ENCODE data around the gene SPATC1L. TPM values are rescaled to one million over a fixed set of nuclear protein-coding genes. Genes with fewer than 3 reads are reported as not detected.

Gene SPATC1L
- total RNA-seq, 1 experiment from 2014 or later = 17.2 TPM

DNA sequence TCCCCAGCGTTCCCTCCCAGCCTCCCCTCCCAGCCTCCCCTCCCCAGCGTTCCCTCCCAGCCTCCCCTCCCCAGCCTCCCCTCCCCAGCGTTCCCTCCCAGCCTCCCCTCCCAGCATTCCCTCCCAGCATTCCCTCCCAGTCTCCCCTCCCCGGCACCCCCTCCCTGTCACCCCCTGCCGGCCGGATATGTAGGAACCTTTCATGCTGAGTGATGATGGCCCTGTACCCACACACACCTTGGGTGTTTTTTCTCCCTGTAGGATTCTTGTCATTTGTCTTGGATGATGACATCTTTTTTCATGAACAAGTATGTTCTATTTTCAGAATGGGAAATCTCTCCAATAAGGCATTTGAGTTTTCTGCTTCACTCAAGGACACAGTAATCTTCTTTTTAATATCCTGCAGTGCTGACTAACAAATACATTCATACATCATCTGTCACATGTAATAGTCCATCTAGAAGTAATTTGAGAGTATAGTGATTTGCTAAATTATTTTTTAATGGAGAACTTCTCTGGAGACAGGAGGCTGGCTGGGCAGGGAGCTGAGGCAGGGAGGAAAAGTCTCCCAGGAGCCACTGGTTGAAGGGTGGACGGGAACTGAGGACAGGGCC lies 48.4 kb downstream of the SPATC1L start:
- DNase-seq (ENCODE audit: low read depth) = no peak

DNA sequence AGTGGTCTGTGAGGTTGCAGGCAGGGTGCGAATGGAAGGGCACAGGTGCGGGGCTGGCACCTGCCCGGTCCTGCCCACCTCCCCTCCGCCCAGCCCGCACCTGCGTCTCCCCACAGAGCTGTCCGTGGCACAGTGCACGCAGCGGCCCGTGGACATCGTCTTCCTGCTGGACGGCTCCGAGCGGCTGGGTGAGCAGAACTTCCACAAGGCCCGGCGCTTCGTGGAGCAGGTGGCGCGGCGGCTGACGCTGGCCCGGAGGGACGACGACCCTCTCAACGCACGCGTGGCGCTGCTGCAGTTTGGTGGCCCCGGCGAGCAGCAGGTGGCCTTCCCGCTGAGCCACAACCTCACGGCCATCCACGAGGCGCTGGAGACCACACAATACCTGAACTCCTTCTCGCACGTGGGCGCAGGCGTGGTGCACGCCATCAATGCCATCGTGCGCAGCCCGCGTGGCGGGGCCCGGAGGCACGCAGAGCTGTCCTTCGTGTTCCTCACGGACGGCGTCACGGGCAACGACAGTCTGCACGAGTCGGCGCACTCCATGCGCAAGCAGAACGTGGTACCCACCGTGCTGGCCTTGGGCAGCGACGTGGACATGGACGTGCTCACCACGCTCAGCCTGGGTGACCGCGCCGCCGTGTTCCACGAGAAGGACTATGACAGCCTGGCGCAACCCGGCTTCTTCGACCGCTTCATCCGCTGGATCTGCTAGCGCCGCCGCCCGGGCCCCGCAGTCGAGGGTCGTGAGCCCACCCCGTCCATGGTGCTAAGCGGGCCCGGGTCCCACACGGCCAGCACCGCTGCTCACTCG lies 52.2 kb downstream of the SPATC1L start:
- no peak for DNase-seq (ENCODE audit: low read depth)

DNA sequence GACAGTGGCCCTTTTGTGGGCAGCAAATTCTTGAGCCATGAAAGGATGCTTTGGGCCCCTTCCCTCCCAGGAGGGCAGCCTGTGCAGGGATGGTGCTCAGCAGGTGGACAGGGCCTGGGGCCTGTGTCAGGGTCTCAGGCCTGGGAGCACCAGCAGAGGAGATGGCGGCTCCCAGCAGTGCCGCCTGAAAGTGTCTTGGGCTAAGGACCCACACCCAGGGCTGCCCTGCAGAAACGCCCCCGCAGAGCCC lies 52.7 kb downstream of the SPATC1L start:
- no peak for DNase-seq (ENCODE audit: low read depth)

DNA sequence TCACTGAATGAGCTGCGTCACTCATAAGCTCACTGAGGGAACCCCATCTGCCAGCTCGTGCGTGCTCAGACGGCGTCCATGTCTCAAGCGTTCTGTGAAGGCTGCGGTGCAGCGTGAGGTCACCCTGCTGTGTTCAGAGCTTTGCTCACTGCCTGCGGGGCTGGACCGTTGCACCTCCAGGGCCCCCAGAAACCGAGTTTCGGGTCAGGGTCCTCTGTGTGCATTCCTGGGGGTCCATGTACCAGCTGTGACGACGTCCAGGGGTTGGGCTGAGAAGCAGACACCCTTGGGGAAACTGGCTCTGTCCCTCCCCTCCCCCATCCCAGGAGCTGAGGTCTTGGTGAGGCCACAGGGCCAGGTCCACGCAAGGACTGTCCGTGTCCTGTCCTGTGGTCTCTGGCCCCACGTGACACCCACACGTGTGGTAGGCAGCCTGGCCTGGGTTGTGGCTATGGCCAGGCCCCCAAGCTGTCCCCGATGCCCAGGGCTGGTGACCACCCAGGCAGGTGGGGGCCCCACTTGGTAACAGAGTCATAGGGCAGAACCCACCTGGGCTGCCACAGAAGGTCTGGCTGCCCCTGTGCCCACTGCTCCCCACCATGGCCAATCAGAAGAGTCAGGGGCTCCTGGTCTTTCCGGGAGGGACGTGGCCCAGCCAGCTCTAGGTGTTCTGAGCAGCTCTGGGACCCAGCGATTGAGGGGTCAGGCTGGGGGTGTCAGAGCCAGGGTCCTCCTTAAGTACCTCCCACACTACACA lies 53.2 kb downstream of the SPATC1L start:
- no peak for DNase-seq (ENCODE audit: low read depth)

DNA sequence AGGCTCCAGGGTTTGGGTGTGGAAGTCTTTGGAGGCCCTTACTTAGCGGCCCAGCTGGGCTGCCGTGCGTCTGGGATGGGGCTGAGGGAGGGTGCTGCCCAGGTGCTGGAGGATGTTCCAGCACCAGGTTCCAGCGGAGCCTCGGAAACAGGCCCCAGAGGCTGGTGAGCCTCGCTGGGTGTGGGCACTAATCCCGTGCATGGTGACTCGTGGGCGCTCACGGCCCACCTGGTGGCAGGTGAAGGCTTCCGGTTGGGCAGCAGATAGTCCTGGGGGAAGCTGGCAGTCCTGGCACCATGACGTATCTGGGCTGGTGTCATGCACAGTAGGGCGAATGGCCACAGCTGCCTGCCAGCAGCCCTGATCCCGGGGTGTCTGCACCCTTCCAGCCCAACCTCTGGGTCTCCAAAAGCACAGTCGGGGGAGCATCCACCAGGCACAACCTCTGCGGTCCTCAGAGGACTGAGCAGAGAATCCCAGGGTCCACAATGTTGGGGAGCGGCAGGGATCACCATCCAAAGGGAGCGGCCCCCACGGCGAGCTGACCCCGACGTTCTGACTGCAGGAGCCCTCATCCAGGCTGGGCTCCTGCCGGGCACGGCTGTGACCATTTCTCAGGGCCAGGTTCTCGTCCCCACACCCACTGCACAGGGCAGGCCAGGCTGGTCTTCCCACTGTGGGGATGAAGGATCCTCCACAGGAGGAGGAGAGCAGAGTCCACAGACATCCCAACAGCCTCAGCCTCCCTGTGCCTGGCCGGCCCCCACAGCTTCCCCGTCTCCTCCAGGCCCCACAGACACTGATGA lies 54.2 kb downstream of the SPATC1L start:
- no peak for DNase-seq (ENCODE audit: low read depth)

DNA sequence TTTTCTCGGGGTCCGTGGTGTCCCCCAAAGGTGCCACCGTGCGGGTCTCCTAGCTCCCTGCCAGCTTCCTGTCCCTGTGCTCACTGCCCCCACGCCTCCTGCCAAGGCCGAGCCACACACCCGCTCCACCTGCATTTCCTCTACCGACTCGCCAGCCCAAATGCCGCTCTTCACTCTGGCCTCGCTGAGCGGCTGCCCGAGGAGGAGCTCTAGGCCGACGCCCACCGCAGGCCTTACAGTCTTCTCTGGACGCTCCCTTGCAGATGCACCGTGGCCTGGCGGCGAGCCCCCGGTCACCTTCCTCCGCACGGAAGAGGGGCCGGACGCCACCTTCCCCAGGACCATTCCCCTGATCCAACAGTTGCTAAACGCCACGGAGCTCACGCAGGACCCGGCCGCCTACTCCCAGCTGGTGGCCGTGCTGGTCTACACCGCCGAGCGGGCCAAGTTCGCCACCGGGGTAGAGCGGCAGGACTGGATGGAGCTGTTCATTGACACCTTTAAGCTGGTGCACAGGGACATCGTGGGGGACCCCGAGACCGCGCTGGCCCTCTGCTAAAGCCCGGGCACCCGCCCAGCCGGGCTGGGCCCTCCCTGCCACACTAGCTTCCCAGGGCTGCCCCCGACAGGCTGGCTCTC lies 55.2 kb downstream of the SPATC1L start:
- DNase-seq (ENCODE audit: low read depth) = no peak

DNA sequence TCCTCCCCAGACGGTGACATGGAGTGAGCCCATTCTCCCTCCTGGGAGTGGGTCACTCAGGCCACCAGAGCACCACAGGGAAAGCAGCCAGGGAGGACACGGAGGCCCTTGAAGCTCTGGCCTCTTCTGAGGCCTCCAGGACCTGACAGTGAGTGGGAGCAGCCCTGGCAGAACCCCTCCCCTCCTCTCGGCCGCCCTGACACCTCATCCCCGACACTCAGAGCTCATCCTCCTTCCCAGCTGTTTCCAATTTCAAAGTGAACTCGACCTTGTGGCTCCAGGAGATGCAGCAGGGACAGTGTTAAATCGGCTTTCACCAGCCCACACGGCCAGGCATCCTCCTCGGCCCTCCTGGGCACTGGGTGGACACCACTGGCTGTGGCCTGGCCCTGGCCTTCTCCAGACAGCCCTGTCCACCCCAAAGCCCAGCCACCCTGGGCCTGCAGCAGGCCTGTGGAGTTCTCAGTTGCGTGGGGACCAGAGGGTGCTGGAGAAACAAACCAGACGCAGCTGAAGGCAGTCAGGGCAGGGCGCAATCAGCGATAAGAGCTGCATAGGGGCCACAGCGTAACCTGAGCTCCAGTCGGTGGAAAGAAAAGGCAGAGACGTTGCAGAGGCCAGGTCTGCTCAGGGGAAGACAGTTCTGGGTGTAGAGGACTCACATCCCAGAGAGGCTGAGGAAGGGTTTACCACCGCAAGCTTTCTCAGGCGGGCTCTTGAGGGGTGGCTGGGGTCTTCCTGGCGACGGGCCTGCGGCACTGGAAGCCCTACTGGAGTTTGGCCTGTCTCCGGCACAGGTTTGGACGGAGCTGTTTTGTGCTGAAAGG lies 55.9 kb downstream of the SPATC1L start:
- DNase-seq (ENCODE audit: low read depth) = peak; percentile 68

DNA sequence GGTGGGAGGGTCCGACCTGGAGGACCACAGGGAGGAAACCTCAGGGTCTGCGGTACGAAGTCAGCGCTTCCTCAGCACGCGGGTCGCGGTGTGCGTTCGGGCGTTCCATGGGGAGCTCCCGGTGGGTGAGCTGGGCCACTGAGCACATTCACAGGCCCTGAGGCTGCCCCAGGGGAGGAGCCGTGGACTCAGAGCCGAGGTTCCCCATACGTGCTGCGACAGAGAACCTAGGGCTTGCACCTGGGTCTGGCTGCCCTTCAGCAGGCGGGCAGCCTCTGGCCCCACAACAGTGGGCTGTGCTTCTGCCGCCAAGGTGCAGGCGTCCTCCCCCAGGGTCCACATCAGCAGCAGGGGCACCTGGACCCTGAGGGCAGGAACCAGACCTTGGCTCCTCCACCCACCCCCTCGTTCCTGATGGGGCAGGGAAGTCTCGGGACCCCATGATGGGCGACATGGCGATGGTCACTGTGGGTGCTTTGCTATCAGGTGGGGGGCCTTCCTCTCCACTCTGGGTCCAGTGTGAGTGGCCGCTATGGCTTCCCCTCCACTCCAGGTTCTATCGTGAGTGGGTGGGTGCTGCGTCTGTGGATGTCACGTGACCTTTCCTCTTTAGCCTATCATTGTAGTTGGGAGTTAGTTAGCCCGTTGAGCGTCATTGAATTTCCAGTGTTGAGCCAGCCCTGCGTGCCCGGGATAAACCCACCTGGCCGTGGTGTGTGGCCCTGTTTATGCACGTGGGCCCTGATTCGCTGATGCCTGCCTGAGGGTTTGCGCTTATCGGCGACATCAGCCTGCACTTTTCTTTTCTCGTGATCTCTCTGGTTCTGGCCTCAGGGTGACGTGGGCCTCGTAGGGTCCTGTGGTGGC lies 56.8 kb downstream of the SPATC1L start:
- no peak for DNase-seq (ENCODE audit: low read depth)

DNA sequence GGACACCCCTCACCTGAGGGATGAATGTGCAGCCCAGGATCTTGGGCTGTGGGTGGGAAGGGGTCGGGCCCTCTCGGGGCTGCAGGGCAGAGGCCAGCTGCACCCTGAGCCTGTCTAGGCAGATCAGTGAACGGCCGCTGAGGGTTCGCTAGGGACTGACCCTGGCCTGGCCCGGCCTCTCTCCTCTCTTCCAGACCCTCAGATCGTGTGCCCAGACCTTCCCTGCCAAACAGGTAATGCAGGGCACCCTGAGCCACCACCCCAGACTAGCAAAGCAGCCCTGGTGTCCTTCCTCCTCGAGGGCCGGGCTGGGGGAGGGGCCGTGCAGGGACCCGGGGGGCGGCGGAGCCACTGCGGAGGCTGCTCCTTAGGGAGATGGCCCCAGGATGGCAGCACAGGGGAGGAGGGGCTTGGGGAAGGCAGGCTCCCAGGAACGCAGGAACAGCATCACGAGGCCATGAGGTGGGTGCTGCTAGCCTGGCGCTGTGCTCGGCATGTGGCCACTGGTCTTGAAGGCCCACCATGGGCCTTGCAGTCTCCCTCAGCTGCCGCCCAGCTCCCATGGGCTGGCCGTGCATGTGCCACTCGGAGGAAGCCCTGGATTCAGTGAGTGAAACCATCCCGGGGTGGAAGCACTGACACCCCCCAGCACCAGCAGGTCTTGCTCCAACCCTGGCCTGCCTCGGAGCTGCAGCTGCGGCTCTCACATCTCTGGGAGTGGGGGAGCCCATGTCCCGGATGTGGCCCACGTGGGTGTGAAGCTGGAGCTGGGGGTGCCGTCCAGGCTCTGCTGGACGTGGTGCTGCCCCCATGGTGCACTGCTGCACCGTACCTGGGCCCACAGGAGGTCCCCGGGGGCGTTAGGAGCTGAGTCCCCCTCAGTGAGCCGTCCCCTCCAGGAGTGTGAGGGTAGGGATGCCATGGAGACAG lies 57.7 kb downstream of the SPATC1L start:
- no peak for DNase-seq (ENCODE audit: low read depth)

DNA sequence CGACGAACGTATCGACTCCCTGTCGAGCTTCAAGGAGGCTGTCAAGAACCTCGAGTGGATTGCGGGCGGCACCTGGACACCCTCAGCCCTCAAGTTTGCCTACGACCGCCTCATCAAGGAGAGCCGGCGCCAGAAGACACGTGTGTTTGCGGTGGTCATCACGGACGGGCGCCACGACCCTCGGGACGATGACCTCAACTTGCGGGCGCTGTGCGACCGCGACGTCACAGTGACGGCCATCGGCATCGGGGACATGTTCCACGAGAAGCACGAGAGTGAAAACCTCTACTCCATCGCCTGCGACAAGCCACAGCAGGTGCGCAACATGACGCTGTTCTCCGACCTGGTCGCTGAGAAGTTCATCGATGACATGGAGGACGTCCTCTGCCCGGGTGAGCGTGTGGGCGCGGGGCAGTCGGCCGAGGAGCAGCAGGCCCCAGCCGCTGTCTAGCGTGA lies 58.4 kb downstream of the SPATC1L start:
- no peak for DNase-seq (ENCODE audit: low read depth)

DNA sequence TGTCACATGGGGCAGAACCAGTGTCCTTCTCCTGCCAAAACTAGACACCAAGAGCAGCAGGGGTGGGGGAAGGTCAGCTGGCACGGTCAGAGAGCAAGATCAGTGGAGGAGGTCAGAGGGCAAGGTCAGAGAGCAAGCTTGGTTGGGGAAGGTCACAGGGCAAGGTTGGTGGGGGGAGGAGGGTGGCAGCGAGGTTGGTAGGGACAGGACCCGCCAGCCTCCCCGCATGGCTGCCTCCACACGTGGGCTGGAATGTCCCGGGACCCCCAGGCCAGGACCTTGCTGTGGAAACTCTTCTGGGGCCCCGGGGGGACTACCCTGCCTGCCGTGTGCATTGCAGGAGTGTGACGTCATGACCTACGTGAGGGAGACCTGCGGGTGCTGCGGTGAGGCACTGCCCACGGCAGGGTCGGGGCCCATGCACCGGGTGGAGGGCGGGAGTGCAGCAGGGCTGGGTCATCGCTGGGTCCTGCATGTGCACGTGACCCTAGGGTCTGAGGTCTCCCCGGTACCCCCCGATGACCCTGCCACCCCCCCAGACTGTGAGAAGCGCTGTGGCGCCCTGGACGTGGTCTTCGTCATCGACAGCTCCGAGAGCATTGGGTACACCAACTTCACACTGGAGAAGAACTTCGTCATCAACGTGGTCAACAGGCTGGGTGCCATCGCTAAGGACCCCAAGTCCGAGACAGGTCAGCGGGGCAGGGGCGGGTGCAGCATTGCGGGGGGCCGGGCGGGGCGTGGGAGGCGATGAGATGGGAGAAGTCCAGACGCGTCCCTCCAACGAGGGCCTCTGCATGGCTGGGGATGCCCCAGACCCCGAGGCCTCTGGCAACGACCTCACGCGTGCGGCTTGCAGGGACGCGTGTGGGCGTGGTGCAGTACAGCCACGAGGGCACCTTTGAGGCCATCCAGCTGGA lies 59.1 kb downstream of the SPATC1L start:
- no peak for DNase-seq (ENCODE audit: low read depth)

DNA sequence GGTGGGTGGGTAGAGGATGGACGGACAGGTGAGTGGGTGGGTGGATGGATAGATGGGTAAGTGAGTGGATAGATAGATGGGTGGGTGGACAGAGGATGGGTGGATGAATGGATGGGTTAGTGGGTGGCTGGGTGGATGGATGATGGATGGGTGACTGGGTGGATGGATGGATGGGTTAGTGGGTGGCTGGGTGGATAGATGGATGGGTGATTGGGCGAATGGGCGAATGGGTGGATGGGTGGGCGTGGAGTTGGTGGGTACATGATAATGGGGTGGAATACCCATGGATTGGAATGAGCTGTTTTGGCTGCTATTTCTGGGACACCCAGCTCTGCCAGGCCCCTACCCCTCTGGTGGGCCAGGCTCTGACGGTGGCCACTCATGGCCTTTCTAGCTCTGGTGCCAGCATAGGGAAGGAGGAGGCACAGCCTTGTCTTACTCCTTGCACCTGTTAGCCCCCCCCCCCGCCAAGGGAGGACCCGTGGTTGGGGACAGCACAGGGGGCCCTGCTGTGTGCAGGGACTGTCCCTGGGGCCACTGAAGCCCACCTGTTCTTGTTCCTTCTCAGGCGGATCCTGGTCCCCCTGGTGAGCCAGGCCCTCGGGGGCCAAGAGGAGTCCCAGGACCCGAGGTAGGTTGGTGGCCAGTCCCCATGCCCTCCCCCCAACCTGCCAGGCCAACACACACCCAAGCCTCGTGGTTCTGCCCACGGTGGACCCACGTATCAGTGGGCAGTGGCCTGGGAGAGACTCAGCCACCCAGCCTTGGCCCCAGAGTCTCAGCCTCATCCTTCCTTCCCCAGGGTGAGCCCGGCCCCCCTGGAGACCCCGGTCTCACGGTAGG lies 60.0 kb downstream of the SPATC1L start:
- DNase-seq (ENCODE audit: low read depth) = no peak

DNA sequence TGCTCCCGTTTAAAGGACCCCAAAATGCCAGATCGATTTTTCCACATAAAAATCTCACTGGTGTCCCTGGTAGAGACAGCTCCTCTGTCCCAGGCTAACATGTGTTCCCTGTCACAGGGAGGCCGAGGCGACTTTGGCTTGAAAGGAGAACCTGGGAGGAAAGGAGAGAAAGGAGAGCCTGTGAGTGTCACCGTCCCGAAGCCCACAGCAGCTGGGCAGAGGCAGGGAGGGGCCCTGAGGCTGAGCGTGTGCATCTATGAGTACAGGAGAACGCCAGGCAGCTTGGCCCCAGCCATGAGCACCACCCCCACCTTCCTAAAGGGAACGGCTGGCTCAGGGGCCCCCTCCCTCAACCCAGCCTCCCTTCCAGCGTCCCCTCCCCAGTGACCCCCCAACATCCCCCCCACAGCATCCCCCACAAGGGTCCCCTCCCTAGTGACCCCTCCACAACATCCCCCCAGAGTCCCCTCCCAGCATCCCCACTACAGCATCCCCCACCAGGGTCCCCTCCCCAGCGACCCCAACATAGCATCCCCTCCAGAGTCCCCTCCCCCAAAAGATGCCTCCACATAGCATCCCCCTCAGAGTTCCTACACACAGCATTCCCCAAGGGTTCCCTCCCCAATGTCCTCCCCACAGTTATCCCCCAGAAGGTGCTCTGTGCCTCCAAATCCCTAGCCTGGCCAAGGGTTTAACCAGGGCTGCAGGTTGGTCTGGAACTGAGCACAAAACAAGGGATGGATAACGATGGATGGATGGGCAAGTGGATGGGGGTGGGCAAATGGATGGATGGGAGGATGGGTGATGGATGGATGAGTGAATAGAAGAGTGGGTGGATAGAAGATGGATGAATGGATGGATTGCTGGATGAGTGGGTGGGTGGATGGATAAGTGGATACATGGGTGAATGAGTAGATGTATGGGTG lies 61.2 kb downstream of the SPATC1L start:
- DNase-seq (ENCODE audit: low read depth) = no peak

DNA sequence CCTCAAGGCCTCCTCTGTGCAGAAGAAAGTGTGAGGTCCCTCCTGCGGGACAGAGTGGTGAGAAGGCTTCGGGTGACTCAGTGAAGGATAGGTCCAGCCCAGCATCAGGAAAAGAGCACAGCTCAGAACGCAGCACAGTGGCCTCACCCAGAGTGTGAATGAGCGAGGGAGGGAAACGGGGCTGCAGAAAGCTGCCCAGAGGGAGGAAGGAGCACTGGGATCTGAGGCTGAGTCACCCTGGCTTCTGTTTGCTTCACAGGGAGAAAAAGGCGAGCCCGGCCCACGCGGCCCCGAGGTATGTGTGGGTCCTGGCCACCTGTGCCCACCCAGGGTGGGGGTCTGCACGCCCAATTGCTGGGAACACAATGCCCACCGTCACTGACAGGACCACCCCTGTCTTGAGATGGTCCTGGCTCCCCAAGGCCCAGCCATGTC lies 62.0 kb downstream of the SPATC1L start:
- DNase-seq (ENCODE audit: low read depth) = peak; percentile 97

Measured in RPMI7951 (cell line).